Renal pelvis (tissue), 4 donors: ENCODE data around the gene KANSL3. TPM values are rescaled to one million over a fixed set of nuclear protein-coding genes. Genes with fewer than 3 reads are reported as not detected.
A peak's percentile ranks its signal among the peaks of the same experiment; 100 is the strongest.
"Not testable (repeated sequence)": the region's sequence is repeated elsewhere in the genome, so short reads cannot be mapped to it uniquely, and the experiment has no call there.

ENCODE experiments used
- DNase-seq: peaks from one replicate; pipeline ENCODE4 v3.0.0-alpha.2; 2013
- polyA plus RNA-seq, 3 donors: library from polyadenylated mRNA; unstranded; fragments of 120-200 nt; gene quantifications; one replicate each; pipeline ENCODE4 v1.2.1, GENCODE V29; 2013; ENCODE audit not compliant: insufficient read length in 3 of 3

KANSL3 gene
- polyA plus RNA-seq, 3 donors = 51.8 to 67.5 (median 64.8) TPM

DNA sequence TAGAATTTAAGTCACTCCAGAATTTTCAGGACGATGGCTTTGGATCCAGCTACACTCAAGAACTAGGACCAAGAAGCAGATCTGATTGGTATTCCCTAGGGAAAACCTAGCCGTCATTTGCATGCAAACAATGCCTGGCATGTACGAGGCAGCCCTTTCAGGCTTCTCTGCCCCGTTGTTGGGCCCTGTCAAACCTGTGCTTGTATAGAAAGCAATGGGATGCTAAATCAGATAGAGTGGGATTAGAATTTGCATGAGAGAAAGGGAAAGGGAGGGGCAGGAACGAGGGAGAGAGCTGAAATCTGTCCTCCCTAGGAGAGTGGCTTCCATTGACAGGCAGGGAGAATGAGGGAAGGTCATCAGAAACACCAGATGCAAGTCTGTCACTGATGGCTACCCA lies 73.0 kb downstream of the KANSL3 start:
- no peak for DNase-seq

DNA sequence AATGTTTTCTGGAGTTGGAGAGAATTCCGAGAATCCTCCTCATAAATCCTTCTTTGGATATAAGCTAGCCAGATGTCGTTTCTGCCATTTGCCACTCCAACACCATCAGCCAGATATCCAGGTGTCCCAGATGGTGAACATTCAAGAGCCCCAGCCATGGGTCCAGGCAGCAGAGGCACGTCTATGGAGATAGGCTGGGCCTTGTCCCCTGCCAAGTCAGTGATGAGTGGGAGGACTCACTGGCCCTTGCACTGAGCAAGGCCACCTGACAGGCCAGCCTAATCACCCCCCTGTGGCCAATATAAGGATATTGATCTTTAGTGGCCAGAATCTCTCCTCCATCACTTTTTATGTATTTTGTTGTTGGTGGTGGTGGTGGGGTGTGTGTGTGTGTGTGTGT lies 73.5 kb downstream of the KANSL3 start:
- no peak for DNase-seq

DNA sequence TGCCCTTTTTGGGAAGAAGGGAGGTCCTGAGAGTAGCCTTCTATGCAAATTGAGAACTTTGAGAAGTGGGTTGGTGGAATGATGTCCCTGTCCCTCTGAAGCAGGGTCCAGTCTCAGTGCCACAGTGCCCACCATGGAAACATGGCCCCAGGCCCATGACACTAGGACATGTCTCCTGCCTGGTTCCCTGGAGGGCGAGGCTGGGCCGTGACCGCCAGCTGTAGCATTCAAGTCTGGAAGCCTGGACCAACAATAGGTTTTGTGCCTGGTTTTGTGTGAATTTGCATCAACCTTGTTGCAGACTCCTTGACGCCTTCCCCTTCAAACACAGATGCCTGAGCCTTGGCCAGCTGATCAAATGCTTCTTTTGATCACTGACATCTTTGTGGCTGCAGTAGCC lies 74.1 kb downstream of the KANSL3 start:
- no peak for DNase-seq

DNA sequence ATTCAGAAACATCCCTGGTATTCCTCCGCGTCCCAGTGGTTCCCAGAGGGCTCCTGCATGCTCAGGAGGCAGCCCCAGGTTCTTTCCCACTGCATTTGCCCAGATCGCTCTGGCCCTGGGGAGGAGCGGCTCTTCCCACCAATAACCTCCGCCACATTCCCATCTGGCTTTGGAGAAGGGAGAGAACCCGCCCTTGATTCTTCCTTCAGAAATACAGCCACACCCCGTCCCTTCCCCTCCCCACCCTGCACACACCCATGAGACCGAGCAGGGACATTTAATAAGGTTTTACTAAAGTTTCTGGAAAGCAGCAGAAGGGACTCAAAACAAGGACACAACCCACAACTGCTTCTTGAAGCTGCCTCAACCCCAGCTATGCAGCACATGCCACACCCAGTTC lies 79.6 kb downstream of the KANSL3 start:
- DNase-seq = no peak

DNA sequence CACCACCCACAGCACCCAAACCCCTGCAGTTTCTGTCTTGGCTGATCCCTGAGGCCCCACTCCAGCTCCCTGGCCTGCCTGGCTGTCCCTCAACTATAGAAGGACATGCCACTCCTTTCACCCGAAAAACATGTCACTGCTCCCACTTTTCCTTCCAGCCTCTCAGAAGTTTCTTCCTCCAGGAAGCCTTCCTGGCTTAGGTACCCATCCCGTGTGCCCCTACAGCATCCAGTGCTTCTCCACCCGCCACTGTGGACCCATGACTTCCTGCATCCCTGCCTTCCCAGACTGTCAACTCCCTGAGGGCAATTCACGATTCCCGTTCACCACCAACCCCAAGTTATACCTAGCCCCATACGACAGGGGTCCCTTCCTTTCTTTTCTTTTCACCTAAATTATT lies 80.1 kb downstream of the KANSL3 start:
- no peak for DNase-seq

DNA sequence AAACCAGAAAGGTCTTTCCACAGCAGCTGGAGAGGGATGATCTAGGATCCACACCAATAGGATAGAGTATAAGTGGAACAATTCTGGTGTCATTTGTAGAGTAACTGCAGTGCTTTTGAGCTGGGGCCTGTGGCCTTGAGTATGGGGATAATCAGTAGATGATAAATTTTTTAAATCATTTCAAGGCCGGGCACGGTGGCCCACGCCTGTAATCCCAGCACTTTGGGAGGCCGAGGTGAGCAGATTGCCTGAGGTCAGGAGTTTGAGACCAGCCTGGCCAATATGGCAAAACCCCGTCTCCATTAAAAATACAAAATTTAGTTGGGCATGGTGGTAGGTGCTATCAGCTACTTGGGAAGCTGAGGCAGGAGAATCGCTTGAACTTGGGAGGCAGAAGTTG lies 80.7 kb downstream of the KANSL3 start:
- not testable (repeated sequence) for DNase-seq

DNA sequence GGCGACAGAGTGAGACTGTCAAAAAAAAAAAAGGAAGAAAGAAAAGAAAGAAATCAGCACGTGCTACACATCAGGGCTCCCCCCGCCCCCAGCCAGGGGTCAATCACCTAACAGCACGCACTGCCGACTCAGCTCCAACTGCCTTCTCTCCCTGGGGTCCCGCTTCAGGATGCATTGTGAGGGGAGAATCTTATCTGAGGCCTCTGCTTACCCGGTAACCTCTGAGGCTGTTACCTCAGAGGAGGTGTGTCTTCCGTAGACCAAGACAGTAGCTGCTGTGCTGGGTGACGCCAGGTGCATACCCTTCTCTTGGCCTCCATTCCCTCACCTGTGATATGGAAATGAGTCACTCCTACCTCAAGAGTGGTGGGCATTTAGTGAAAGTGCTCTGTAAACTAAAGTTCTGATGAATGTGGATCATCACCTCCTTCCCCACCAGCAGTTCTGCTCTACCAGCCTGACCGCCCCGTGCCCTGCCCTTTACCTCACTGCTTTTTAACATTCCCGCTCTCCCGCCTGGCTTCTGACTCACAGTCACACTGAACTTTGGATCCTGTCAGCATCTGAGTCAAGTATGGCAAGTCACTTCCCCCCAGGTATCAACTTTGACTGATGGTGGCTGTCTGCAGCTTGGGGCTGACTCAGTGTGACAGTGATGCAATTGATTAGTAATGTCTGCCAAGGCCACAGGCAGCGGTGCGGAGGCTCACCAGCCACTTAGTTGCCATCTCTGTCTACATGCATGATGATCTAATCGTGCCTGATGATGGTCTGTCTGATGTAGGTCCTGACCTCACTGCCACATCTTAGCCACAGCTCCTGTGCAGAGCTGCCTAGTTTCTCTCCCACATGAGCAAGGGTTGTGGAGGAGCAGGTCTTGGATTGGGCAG lies 81.4 kb downstream of the KANSL3 start:
- no peak for DNase-seq

DNA sequence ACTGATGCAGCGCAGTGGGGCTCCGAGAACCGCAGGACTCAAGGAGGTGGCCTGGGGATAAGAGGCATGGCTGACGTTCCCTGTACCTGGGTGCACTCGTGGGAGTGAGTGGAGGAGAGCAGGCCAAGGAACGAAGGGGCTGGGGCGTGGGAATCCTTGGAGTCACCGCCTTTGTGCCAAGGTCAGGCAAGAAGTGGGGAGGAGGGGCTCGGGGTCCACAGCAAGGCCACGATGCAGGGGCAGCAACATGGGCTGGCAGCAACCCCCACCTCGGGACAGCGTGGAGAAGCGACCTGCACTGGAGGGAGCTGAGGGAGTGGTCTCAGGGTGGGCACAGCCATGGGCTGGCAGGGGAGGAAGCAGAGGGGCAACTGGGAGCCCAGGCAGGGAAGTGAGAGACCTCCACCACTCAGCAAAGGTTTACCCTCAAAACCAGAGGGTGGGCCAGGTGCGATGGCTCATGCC lies 82.9 kb downstream of the KANSL3 start:
- DNase-seq = no peak

DNA sequence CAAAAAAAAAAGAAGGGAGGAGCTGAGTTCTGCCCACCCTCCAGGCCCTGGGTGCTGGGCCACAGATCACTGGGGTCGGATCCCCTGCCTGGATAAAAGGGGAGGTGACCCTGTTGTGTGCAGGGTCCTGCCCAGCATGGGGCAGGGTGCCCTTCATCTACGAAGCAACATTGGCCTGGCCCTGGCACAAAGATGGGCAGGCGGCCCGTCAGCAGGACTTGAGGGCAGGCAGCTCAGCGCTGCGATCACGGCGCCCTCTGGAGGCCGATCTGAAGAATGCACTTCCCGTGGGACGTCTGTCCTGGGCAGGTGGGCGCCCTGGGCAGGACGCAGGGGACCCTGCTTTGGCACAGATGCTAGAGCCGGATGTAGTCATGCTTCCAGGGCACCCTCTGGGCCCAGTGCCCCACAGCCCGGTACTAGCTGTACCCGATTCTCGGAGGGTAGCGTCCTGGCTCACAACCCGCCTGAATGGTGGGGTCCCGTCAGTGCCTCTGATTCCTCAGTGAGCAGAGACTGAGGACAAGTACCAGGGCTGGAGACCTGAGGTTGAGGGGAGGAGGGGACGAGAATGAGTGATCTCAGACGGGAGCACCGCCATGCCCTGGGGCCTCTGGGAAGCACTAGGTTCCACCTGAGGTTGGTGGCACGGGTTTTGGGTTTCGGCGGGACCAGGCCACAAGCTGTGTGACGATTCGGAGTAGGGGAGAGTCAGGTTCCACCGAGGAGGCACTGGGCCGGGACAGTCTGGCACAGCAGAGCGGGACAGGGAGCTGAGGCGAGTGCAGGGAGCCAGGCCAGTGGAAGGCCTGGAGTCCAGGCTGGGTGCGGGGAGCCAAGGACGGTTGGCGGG lies 83.6 kb downstream of the KANSL3 start:
- DNase-seq = peak; percentile 52

DNA sequence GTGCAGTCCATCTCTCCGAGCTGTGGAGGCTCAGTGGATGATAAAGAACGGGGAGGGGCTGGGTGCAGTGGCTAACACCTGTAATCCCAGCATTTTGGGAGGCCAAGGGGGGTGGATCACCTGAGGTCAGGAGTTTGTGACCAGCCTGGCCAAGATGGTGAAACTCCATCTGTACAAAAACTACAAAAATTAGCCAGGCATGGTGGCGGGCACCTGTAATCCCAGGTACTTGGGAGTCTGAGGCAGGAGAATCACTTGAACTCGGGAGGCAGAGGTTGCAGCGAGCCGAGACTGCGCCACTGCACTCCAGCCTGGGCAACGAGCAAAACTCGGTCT lies 84.2 kb downstream of the KANSL3 start:
- not testable (repeated sequence) for DNase-seq

DNA sequence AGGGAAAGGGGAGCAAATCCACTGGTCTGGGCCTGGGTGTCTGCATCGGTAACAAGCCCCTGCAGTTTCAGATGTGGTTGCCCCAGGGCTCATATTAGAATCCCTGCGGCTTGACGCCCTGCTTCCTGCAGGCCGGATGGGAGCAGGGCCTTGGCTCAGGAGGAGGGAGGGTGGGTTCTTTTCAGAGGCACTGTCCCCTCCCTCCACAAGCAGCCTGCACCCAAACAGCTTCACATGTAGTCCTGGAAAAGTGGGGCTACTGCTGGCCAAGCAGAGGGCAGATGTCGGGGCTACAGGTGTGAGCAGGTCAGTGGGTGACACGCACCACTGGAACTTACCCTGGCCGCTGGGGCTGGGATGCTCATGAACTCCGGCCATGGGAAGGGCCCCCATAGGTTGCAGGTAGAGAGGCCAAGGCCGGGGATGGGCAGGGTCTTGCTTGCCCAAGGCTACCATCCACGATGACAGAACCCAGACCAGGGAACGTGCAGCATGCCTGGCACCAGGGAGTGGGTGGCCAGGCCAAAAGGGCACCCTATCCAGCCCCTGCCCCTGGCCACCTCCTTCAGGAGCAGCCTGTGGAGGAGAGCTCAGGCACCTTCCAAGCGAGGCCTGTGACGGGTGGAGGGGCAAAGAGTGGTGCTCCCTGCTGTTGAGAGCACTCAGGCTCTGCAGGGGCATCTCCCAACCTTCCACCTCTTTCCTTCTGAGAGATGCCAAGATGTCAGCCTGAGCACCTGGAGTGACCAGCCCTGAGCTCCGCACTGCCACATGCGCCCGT lies 84.7 kb downstream of the KANSL3 start:
- no peak for DNase-seq

DNA sequence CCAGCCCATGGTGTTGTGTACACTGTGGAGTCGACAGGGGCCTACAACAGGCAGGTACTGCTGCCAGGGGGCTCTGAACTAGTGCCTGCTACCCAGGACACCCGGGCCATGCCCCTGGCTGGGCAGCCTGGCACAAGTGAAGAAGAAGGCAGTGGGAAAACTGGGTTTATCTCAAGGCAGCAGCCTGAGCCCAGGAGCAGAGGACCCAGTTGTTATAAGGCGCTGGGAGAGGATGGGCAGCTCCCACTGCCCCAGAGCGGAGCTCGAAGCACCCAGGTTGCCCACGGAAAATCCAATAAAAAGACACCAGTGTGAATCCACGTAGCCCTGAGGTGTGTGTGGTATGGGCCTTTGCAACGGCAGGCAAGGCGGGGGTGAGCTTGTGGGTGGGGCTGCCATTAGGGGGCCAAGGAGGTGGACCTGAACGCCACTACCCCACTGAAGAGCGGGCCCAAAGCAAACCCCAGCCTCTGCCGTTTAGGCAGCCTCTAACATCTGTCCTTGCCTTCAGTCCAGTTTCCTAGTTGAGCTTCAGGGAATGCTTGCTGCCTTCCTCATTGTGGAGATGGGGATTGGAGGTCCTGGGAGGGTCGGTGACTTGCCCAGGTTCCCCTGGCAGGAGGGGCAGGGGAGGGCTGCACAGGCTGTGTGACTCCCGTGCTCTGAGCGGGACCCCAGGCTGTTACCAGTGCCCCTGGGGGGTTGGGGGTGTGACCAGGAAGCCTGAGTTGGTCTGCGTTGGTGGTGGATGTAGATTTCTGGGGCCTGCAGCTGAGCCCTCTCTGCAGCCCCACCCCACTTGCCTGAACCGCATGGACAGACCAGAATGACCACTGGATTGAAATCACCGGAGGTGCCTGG lies 85.6 kb downstream of the KANSL3 start:
- DNase-seq = no peak

DNA sequence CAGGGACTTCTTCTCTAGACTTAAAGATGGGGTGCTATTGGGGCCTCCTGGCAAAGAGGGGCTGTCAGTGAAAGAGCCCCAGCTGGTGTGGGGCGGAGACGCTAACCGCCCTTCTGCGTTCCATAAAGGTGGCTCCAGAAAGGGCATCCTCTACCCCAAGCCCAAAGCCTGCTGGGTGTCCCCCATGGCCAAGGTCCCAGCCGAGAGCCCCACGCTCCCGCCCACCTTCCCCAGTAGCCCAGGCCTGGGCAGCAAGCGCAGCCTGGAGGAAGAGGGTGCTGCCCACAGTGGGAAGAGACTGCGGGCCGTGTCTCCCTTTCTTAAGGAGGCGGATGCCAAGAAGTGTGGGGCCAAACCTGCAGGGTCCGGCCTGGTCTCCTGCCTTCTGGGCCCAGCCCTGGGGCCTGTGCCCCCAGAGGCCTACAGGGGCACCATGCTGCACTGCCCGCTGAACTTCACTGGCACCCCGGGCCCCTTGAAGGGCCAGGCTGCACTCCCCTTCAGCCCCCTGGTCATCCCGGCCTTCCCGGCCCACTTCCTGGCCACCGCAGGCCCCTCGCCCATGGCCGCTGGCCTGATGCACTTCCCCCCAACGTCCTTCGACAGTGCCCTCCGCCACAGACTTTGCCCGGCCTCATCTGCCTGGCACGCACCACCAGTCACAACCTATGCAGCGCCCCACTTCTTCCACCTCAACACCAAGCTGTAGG lies 86.4 kb downstream of the KANSL3 start:
- DNase-seq = no peak

DNA sequence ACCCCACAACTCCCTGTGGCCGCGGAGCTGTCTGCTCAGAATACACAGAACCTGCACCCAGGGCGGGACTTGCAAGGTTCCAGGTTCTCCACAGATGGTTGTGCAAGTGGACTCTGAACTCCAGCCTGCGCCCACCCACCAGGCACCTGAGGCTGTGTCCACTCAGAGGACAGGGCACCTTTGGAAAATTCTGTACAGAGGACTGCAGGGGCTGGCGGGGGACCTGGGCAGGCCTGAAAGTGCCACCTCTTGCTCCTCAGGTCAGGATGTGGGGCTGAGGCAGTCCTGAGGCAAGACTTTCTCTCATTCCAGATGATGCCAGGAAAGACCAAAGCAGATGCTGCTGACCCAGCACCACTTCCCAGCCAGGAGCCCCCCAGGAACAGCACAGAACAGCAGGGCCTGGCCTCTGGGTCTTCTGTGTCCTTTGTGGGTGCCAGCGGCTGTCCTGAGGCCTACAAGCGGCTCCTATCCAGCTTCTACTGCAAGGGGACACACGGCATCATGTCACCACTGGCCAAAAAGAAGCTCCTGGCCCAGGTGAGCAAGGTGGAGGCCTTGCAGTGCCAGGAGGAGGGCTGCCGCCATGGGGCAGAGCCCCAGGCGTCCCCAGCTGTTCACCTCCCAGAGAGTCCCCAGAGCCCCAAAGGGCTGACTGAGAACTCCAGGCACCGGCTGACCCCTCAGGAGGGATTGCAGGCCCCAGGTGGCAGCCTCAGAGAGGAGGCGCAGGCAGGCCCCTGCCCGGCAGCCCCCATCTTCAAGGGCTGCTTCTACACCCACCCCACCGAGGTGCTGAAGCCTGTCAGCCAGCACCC lies 87.1 kb downstream of the KANSL3 start:
- DNase-seq = no peak

DNA sequence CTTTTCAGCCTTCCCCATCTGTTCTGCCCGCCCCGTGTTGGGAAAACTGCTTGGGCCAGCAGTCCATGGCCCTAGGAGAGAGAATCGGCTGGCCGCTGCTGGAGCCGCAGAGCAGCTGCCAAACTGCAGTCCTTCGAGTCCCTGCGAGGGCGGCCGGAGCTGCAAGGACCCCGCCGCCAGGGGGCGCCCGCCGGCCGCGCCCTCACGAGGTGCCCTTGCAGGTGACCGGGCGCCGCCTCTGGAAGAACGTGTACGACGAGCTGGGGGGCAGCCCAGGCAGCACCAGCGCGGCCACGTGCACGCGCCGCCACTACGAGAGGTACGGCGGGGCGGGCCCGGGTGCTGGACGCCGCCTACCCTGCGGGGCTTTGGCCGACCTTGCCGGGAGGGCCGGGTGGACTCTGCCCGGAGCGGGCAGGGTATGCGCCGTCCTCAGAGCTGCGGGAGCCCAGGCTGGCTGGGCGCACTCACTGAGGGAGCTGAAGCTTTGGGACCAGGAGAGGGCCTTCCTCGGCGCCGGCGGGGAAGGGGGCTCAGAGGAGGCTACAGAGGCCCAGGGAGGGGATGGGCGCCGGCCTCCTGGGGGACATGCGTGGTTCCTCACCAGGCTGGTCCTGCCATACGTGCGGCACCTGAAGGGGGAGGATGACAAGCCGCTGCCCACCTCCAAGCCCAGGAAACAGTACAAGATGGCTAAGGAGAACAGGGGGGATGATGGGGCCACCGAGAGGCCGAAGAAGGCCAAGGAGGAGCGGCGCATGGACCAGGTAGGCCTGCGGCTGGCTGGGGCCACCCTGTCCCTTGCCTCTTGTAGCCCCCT lies 87.9 kb downstream of the KANSL3 start:
- no peak for DNase-seq

DNA sequence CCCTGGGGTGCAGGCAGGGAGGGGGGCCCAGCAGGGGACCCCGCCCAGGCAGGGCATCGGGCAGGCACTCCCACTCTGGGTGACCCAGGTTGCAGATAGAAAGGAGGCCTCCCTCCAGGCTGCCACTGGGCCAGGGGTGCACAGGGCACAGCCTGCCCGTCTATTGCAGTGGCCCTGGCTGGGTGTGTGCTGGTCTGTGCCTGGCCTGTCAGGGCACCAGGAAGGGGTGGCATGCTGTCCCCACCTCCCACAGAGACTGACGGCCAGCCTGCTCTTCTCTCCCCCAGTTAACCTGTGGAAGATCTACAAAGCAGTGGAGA lies 88.7 kb downstream of the KANSL3 start:
- no peak for DNase-seq

DNA sequence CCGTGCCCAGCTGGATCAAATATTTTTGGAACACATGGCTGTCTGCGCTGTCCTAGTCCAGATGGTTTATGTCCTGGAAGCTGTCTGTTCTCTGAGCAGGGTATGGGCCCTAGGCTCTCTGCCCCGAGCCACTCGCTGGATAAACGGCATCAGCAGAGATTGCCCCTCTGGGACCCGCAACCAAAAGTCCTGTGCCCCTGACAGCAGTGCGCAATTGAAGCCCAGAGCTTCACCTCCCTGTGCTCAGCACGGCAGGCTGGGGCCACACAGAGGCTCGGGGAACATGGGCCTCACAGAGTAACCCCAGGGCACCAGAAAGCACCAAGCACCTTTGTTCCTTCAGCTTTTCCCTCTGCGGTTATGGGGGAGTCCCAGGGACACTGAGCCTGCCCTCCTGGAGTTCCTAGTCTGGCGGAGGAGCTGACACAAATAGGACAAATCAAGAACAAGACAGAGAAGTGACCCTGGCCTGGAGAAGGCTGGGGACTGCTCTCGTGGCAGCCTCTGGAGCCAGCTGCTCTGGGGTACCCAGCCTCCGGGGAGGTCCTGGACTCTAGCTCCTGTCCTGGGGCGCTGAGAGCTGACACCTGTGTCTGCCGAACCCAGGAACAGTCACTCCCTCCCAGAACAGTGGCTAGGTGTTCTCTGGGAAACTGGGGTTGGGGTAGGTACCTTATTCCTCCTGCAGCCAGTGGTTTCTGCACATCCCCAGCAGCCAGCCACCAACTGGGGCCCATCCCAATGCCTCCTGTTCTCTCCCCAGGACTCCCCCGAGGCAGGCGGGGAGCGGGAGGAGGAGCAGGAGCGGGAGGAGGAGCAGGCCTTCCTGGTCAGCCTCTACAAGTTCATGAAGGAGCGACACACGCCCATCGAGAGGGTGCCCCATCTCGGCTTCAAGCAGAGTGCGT lies 89.3 kb downstream of the KANSL3 start:
- no peak for DNase-seq

DNA sequence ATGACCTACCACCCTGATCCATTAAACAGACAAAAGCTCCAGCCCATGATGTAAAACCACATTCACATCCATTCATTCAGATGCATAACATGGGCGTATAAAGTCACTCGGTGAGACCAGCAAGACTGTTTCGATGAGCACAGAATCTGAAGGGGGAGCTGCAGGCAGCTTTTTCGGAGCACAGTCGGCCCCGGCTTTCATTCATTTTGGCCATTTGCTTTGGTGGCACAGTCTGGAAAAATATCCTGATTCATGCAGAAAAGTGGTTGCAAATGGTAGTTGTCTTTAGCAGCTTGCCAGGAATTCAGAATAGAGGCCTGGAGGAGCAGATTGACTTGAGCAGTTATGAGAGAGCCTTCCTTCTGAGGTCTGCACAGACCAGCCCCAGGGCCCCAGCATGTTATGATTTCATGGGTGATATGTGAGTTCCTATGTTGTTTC lies 90.4 kb downstream of the KANSL3 start:
- no peak for DNase-seq
